Pons (tissue), 1 donor: ENCODE measurements around the gene SLFN14.
"Not testable (repeated sequence)": the region's sequence is repeated elsewhere in the genome, so short reads cannot be mapped to it uniquely, and the experiment has no call there.

Experiments
- DNase-seq: peaks from one replicate; pipeline ENCODE4 v3.0.0-alpha.2; 2016; ENCODE audit warnings: low spot score

The SLFN14 gene

GRCh38 chr17:35521654-35522256 is 38.9 kb downstream of the SLFN14 start:
- DNase-seq = not testable (repeated sequence)

DNA sequence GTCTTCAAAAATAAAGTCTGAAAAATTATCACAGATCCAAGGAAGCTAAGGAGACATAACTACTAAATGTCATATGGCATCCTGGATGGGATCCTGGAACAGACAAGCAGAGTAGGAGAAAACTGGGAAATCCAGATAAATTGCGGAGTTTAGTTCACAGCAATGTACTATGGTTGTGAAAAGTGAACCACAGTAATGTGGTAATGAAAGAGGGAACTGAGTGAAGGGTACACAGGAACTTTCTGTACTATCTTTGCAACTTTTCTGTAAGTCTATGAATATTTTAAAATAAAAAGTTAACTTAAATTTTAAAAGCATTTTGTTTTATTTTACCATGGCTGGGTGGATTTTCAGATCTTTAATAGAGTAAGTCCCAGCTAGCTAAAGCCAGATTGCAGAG is 39.5 kb downstream of the SLFN14 start:
- DNase-seq = no peak

DNA sequence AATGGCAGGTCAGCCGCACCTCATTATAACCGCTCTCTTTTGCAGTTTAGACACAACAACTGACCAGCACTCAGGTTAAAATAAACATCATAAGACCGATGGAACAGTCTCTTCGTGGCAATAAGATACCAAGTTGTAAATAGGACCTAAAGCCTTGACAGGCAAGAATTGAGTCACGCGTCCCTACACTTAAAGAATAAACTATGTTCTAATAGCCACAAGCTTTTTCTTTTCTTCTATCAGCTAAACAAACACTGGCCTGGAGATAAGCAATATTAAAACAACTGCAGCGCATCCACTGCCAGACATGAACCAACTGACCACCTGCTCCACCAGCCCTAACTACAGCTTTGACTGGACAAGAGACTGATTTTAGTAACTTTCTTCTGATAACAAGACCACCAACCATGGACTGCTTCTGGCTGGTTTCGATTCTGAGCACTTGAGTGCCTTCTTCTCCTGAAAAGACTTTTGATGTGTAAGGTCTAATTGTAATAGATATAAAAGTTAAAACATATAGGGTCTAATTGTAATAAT is 40.6 kb downstream of the SLFN14 start:
- DNase-seq = no peak

- DNase-seq = no peak
These were observed 41.2 kb downstream of the SLFN14 start for GRCh38 chr17:35519439-35519838.

DNA sequence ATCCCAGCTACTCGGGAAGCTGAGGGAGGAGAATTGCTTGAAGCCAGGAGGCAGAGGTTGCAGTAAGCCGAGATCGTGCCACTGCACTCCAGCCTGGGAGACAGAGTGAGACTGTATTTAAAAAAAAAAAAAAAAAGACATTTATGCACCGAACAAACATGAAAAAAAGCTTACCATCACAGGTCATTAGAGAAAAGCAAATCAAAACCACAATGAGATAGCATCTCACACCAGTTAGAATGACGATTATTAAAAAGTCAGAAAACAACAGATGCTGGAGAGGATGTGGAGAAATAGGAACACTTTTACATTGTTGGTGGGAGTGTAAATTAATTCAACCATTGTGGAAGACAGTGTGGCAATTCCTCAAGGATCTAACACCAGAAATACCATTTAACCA is 42.2 kb downstream of the SLFN14 start:
- DNase-seq = not testable (repeated sequence)

- no peak for DNase-seq
These were observed 45.6 kb downstream of the SLFN14 start for GRCh38 chr17:35515027-35515426.

GRCh38 chr17:35514564-35514963 is 46.1 kb downstream of the SLFN14 start:
- DNase-seq = no peak
